RWPE2 (cell line): Measurements from ENCODE around the gene TESK2.

Source experiments
- ATAC-seq: fragments of 200-7000 bp; cut with Tn5 transposase; 3 replicates; pipeline ENCODE4 v1.9.1; 2021; ENCODE audit warnings: low read depth
- DNase-seq: peaks from one replicate; pipeline ENCODE4 v3.0.0-alpha.2; 2020; ENCODE audit warnings: low spot score
- H3K27ac ChIP-seq: fragments of 450-650 bp; 2 replicates; pipeline ENCODE4 v1.5.1; 2017; ENCODE audit warnings: mild to moderate bottlenecking; ENCODE audit not compliant: poor library complexity, severe bottlenecking
- H3K27me3 ChIP-seq: fragments of 250-450 bp; sonication (Bioruptor Pico); 2 replicates; pipeline ENCODE4 v1.5.1; 2021; ENCODE audit warnings: mild to moderate bottlenecking, moderate library complexity; ENCODE audit not compliant: insufficient read depth, poor library complexity, severe bottlenecking
- H3K36me3 ChIP-seq: fragments of 250-450 bp; sonication (Bioruptor Pico); 2 replicates; pipeline ENCODE4 v1.5.1; 2020; ENCODE audit warnings: low read depth, mild to moderate bottlenecking, moderate library complexity
- H3K4me1 ChIP-seq: fragments of 250-450 bp; sonication (Bioruptor Pico); 2 replicates; pipeline ENCODE4 v1.5.1; 2021; ENCODE audit warnings: mild to moderate bottlenecking, moderate library complexity; ENCODE audit not compliant: insufficient read depth, poor library complexity, severe bottlenecking
- H3K4me3 ChIP-seq: fragments of 250-450 bp; sonication (Bioruptor Pico); 2 replicates; pipeline ENCODE4 v1.5.1; 2021; ENCODE audit warnings: mild to moderate bottlenecking, moderate library complexity; ENCODE audit not compliant: severe bottlenecking
- H3K9me3 ChIP-seq: fragments of 250-450 bp; sonication (Bioruptor Pico); 2 replicates; pipeline ENCODE4 v1.5.1; 2021; ENCODE audit warnings: mild to moderate bottlenecking, moderate library complexity; ENCODE audit not compliant: severe bottlenecking
- TF ChIP-seq, protein P1 (sequence below): fragments of 450-650 bp; IDR thresholded peaks from one replicate; pipeline ENCODE4 v1.5.1; 2017; ENCODE audit warnings: mild to moderate bottlenecking, moderate library complexity; ENCODE audit not compliant: poor library complexity, severe bottlenecking

Gene TESK2

DNA sequence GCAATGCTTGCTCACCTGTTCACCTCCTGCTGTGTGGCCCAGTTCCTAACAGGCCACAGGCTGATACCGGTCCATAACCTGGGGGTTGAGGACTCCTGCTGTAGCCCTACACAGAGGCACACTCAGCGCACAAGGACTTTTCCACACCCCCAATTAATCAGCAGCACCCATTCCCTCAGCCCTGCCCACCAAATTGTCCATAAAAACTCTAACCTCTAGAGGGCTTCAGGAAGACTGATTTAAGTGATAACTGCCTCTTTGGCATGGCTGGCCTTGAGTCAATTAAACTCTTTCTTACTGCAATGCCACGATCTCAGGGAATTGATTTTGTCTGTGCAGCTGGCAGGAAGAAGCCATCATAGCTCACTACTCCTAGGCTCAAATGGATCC, 79.5 kb downstream of the TESK2 start:
- no peak for ATAC-seq
- TF ChIP-seq, protein P1, sequence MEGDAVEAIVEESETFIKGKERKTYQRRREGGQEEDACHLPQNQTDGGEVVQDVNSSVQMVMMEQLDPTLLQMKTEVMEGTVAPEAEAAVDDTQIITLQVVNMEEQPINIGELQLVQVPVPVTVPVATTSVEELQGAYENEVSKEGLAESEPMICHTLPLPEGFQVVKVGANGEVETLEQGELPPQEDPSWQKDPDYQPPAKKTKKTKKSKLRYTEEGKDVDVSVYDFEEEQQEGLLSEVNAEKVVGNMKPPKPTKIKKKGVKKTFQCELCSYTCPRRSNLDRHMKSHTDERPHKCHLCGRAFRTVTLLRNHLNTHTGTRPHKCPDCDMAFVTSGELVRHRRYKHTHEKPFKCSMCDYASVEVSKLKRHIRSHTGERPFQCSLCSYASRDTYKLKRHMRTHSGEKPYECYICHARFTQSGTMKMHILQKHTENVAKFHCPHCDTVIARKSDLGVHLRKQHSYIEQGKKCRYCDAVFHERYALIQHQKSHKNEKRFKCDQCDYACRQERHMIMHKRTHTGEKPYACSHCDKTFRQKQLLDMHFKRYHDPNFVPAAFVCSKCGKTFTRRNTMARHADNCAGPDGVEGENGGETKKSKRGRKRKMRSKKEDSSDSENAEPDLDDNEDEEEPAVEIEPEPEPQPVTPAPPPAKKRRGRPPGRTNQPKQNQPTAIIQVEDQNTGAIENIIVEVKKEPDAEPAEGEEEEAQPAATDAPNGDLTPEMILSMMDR, result no peak
- DNase-seq, result no peak
- Histone ChIP-seq H3K9me3 (no peaks in the 10 kb centered on the region), H3K27ac (no peak overlapping the region), H3K4me3 (no peak overlapping the region), H3K27me3 (no peaks in the 10 kb centered on the region), H3K4me1 (no peaks in the 10 kb centered on the region), H3K36me3 (no peaks in the 10 kb centered on the region)

DNA sequence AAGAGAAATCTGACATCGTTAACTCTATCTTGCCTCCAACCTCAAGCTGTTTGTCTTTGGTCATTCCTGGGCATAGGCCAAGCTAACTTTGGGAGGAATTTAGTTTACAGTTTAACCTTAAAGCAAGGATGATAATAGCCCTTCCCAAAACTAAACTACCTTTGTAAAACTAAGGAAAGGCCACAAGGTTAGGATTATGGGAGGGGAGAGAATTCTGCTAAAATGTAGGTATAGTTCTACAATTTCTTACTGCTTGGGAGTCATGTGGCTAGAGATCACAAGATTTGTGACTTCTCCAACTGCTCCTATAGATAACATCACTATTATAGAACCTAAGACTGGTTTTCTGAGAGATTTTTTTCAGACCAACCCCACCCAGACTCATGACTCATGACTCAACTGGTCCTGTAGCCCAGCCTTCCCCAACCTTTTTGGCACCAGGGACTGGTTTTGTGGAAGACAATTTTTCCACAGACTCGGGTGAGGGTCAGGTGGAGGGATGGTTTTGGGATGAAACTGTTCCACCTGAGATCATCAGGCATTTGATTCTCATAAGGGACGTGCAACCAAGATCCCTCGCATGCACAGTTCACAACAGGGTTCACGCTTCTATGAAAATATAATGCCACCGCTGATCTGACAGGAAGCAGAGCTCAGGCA, 80.0 kb downstream of the TESK2 start:
- ATAC-seq, result no peak
- Histone ChIP-seq H3K9me3 (no peaks in the 10 kb centered on the region), H3K36me3 (no peaks in the 10 kb centered on the region), H3K27me3 (no peaks in the 10 kb centered on the region), H3K4me3 (no peak overlapping the region), H3K4me1 (no peaks in the 10 kb centered on the region), H3K27ac (no peak overlapping the region)
- TF ChIP-seq, protein P1, result no peak
- no peak for DNase-seq

DNA sequence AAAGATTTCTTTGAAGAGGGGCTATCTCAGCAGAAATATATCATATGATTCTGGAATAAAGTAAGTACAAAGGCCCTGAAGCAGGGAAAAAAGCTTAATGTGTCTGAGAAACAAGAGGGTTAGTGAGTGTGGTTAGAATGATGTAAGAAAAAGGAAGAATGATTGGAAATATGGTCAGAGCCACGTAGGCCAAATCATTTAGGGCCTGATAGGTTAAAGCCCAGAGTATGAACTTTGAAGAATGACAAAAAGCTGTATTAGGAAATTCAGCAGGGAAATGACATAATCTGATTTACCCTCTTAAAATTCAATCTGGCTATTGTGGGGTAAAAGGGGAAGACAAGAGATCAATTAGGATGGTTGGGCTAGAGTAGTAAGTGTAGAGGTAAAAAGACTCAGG, 81.7 kb downstream of the TESK2 start:
- no peaks in the 10 kb centered on the region for H3K36me3 ChIP-seq
- no peak overlapping the region for H3K27ac ChIP-seq
- no peaks in the 10 kb centered on the region for H3K4me1 ChIP-seq
- DNase-seq, result no peak
- H3K4me3 ChIP-seq, result no peak overlapping the region
- TF ChIP-seq, protein P1, result no peak
- no peak for ATAC-seq
- H3K27me3 ChIP-seq, result no peaks in the 10 kb centered on the region
- H3K9me3 ChIP-seq, result no peaks in the 10 kb centered on the region

DNA sequence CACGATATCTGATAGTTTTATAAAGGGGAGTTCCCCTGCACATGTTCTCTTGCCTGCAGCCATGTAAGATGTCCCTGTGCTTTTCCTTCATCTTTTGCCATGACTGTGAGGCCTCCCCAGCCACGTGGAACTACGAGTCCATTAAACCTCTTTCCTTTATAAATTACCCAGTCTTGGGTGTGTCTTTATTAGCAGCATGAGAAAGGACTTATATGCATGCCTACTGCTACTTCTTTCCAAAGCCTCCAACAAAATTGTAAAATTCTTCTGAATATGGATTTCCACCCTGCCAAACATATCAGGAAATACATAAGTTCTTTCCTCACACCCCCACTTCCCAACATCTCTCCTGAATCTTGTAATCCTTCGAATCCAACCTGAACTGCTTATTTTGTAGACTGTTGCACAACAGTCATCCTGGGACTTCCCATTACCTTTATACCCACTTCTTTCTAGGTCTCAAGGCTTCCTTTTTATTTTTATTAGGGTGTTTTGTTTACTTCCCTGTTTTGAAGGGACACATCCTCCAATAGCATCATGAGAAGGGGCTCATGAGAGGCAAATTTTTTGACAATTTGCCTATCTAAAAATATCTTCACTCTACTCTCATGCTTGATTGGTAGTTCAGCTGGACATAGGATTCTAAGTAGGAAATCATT, 83.2 kb downstream of the TESK2 start:
- Histone ChIP-seq H3K4me1 (no peaks in the 10 kb centered on the region), H3K4me3 (no peak overlapping the region), H3K27me3 (no peaks in the 10 kb centered on the region), H3K9me3 (no peaks in the 10 kb centered on the region), H3K27ac (no peak overlapping the region), H3K36me3 (no peaks in the 10 kb centered on the region)
- DNase-seq, result no peak
- no peak for ATAC-seq
- TF ChIP-seq, protein P1, result no peak

DNA sequence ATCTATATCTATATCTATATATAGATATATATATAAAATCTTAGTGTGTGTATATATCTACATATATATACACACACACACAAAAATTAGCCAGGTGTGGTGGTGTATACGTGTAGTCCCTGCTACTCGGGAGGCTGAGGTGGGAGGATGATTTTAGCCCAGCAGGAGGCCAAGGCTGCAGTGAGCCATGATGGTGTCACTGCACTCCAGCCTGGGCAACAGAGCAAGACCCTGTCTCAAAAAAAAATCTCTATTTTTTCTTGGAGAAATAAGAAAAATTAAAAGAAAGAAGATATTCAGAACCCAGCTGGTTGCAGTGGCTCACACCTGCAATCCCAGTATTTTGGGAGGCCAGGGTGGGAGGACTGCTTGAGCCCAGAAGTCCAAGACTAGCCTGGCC, 85.3 kb downstream of the TESK2 start:
- H3K4me3 ChIP-seq, result no peak overlapping the region
- H3K27me3 ChIP-seq, result no peaks in the 10 kb centered on the region
- TF ChIP-seq, protein P1, result no peak
- no peaks in the 10 kb centered on the region for H3K4me1 ChIP-seq
- H3K9me3 ChIP-seq, result no peaks in the 10 kb centered on the region
- DNase-seq (no peak), ATAC-seq (no peak)
- H3K27ac ChIP-seq, result no peak overlapping the region
- no peaks in the 10 kb centered on the region for H3K36me3 ChIP-seq
